HPDE6-E6E7 (cell line): ENCODE data around the gene C1orf232.

Source experiments
- DNase-seq: peaks from one replicate; pipeline ENCODE4 v3.0.0; 2011; ENCODE audit warnings: missing footprints; ENCODE audit errors: extremely low spot score

The C1orf232 gene

GRCh38 chr1:26124418-26125331 is 44.1 kb downstream of the C1orf232 start:
- no peak for DNase-seq

- peak; percentile 78 for DNase-seq
Observed at GRCh38 chr1:26122988-26123973, 45.5 kb downstream of the C1orf232 start.

GRCh38 chr1:26121854-26122773 is 46.6 kb downstream of the C1orf232 start:
- DNase-seq: no peak

GRCh38 chr1:26119892-26120608 is 48.7 kb downstream of the C1orf232 start:
- no peak for DNase-seq

- no peak for DNase-seq
Observed at GRCh38 chr1:26114165-26114927, 54.4 kb downstream of the C1orf232 start.
